ENCODE data around the gene CLN3.

The CLN3 gene

DNA sequence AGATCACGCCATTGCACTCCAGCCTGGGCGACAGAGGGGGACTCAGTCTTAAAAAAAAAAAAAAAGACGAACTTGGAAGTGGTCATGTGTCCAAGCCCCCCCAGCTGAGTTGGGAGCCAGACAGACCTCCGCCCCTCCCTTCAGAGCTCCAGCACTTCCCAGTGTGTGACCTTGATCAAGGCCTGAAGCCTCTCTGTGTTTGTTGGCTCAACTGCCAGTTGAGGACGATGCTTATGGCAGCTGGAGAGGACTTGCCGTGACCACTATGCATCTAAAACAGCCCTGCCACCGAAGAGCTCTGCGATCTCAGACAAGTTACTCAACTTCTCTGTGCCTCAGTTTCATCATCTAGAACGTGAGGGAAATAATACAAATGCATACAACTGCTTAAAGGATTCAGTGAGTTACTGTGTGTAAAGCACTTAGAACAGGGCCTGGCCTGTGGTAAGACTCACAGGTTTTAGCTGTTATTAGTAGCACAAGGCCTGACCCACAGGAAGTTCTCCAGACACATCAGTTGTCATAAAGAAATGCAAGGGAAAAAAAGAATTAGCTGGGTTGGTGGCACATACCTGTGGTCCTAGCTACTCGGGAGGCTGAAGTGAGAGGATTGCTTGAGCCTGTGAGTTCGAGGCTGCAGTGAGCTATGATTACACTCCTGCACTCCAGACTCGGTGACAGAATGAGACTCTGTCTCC, 21.8 kb upstream of the CLN3 start:
- TF ChIP-seq CTCF (IDR thresholded peaks at IDR 0.05): no peak

GRCh38 chr16:28511801-28512789, 20.2 kb upstream of the CLN3 start:
- Histone ChIP-seq H3K27ac (no peak overlapping the region), H3K4me3 (no peak overlapping the region)
- TF ChIP-seq CTCF (IDR thresholded peaks at IDR 0.05): no peak
- DNase-seq (ENCODE audit: low spot score): no peak

More for the DNA sequence above, 21.8 kb upstream of the CLN3 start:
- Histone ChIP-seq H3K4me3 (no peak overlapping the region), H3K27ac (no peak overlapping the region)
- DNase-seq (ENCODE audit: low spot score): no peak

- no peak for DNase-seq (ENCODE audit: low spot score)
- Histone ChIP-seq H3K4me3 (no peak overlapping the region), H3K27ac (no peak overlapping the region)
- no peak for TF ChIP-seq CTCF (IDR thresholded peaks at IDR 0.05)
Observed at GRCh38 chr16:28511031-28511430, 19.2 kb upstream of the CLN3 start.

GRCh38 chr16:28505489-28506137, 13.7 kb upstream of the CLN3 start:
- Histone ChIP-seq H3K4me3 (no peak overlapping the region), H3K27ac (no peak overlapping the region)
- no peak for DNase-seq (ENCODE audit: low spot score)
- TF ChIP-seq CTCF (IDR thresholded peaks at IDR 0.05): no peak

DNA sequence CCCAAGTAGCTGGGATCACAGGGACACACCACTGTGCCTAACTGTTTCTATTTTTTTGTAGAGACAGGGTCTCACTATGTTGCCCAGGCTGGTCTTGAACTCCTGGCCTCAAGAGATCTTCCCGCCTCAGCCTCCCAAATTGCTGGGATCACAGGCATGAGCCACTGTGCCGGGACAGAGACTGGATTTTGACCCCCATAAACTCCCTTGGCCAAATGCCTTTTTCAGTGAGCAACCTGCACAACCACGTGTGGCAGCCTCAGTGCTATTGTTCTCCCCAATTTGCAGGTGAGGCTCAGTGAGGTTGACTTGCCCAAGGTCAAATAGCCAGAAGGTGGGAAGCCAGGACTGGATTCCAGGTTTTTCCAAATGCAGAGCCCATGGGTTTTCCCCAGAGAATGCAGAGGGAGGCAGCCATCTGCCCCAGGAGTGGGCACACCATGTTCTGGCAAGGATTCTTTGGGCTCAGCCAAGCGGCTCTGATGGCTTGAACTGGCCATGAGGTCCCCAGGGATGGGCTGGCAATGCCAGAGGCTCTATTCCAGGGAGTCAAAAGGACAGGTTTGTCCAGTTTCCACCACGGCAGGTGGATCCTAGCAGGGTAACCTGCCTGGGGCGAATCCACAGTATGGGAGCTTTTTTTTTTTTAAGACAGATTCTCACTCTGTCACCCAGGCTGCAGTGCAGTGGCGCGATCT, 13.0 kb upstream of the CLN3 start:
- no peak for TF ChIP-seq CTCF (IDR thresholded peaks at IDR 0.05)
- no peak for DNase-seq (ENCODE audit: low spot score)
- no peak overlapping the region for H3K4me3 ChIP-seq
- no peak overlapping the region for H3K27ac ChIP-seq

DNA sequence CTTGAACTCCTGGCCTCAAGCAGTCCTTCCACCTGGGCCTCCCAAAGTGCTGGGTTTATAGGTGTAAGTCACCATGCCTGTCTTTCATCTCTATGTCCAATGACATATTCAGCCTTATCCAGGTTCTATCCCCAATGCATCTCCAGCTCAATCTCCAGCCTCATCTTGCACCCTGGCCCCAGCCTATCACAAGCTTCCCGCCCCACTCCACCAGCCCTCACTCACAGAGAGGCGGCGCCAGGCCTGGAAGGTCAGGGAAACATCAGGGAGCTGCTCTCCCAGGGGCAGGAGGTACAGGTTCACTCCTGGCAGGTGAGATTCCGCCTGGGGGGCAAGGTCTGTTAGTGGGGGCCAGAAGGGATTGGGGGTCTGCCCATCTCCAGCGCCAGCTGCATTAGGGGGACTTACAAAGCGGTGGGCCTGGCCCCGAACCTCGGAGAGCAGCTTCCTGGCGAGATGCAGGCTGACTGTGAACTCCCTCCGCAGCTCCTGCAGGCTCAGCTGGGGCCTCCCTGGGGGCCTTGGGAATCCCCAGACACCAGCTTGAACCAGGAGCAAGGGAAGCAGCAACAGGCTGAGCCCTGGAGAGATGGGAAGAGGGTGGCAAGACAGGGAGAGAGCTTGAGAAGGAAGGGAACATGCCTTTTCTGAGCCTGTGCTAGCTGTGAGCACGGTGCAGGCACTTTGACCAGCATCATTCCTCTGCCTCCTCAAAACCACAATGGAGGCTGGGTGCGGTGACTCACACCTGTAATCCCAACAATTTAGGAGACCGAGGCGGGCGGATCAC, 11.8 kb upstream of the CLN3 start:
- TF ChIP-seq CTCF (IDR thresholded peaks at IDR 0.05): no peak
- no peak overlapping the region for H3K4me3 ChIP-seq
- no peak overlapping the region for H3K27ac ChIP-seq
- no peak for DNase-seq (ENCODE audit: low spot score)
